ENCODE data around the gene ZNF597. TPM values are rescaled to one million over a fixed set of nuclear protein-coding genes. Genes with fewer than 3 reads are reported as not detected.
"Not testable (repeated sequence)": the region's sequence is repeated elsewhere in the genome, so short reads cannot be mapped to it uniquely, and the experiment has no call there.

ZNF597 gene
- total RNA-seq, 2 experiments from 2014 or later: 2.4 to 2.7 TPM

DNA sequence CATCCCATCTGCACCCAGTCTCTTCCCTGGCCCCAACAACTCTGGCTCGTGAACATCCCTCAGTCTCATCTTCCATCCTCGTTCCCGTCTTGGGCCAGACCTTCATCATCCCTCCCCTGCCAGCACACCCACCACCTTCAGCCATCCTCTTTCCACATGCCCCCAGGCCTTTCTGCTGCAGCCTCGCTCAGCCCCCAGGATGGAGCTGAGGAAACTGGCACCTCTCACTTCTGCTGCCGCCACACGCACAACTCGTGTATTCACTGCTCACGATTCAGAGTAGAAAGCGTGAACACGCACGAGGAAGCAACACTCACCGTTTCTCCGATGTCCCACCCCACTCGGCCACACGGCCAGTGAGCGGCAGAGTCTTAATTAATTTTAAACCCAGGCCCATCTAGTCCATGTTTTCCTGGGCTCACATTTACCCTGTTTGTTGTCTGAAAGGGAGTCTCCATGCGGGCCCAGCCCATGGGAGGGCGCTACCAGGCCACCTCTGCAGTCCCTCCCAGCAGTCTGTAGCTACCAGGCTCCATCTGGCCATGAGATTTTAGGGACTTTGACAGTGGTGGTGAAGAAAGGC lies 39.4 kb upstream of the ZNF597 start:
- Mint-ChIP-seq H3K4me3 (no peak overlapping the region), H3K4me1 (ENCODE audit: low read depth) (peaks cover 5% of the 10 kb centered on the region), H3K27ac (no peak overlapping the region), H3K27me3 (ENCODE audit: low read depth) (no peaks in the 10 kb centered on the region), H3K36me3 (ENCODE audit: low read depth) (peaks cover 38% of the 10 kb centered on the region), H3K9me3 (ENCODE audit: insufficient read depth) (no peaks in the 10 kb centered on the region)
- DNase-seq (no peak), ATAC-seq (no peak)
- CTCF ChIA-PET: no interaction called here
- POLR2A ChIA-PET: no interaction called here

DNA sequence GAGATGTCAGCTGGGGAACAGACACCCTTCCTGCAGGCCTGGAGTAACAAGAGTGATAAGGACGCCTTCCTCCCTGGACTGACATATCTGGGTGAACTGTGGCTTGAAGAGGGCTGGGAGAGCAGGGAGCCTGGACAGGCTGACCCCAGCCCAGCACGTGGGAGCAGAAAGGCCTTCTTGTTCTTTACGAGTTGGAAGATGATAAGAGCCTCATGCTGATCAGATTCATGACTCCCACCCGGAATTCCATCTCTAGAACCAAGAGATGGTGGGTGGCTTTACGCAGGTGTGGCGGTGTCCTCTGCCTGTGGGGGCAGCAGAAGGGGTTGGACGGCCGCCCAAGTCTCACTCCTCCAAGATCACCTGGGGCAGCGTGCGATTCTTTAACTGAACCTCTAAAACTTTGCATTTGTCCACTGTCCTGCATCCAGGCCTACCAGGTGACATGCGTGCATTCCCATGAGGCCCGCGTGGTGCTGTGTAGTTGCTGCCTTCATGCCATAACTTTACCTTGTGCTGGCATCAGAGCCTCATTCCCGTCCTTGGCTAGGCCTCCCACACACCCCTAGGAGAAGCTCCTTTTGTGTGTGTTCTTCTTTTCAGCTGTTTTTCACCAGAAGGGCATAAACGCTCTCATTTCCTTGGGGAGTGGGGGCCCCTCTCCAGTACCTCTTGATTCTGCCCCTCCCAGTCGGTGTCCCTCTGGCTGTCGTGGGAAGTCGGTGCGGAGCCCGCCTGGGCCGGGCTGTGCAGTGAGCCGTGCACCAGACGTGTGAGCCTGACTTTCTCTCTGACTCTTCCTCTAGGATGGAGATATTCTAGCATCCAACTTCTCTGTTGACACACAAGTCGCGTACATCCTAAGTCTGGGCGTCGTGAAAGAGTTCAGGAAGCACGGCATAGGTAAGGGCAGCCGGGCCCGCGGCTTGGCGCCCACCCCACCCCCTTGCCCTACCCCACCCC lies 38.7 kb upstream of the ZNF597 start:
- peaks cover 5% of the 10 kb centered on the region for H3K4me1 Mint-ChIP-seq (ENCODE audit: low read depth)
- ATAC-seq: no peak
- ChIA-PET CTCF (no interaction called here), POLR2A (no interaction called here)
- H3K9me3 Mint-ChIP-seq (ENCODE audit: insufficient read depth): no peaks in the 10 kb centered on the region
- H3K27ac Mint-ChIP-seq: no peak overlapping the region
- no peak for DNase-seq
- H3K27me3 Mint-ChIP-seq (ENCODE audit: low read depth): no peaks in the 10 kb centered on the region
- peaks cover 41% of the 10 kb centered on the region for H3K36me3 Mint-ChIP-seq (ENCODE audit: low read depth)
- H3K4me3 Mint-ChIP-seq: no peak overlapping the region

DNA sequence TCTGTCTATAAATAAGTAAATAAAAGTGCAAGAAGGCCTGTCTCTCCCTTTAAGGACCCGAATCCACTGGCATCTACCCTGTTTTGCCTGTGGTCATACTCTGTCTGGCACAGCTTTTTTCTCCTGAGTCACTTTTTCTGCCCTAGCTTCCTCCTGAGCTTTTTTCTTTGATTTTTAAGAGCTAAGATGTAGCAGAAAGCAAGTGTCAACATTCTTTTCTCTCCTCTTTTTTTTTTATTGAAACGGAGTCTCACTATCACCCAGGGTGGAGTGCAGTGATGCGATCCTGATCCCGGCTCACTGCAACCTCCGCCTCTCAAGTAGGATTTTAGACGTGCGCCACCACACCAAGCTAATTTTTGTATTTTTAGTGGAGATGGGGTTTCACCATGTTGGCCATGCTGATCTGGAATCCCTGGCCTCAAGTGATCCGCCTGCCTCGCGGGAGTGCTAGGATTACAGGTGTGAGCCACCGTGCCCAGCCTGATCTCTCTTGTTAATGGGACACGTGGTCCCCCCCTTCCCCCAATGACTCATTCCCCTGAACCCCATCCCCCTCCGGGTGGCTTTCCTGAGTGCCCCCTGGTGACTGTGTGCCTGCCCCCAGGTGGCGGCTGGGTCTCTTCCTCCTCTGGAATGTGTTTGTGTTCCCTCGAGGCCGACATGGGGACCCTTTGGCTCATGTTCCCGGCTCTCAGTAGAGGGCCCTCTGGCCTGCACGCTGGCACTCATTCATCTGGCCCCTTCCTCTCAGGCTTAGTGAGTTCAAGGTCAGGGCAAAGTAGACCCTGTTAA lies 37.8 kb upstream of the ZNF597 start:
- Mint-ChIP-seq H3K4me1 (ENCODE audit: low read depth) (peaks cover 5% of the 10 kb centered on the region), H3K9me3 (ENCODE audit: insufficient read depth) (no peaks in the 10 kb centered on the region), H3K4me3 (no peak overlapping the region), H3K36me3 (ENCODE audit: low read depth) (peaks cover 39% of the 10 kb centered on the region), H3K27ac (no peak overlapping the region), H3K27me3 (ENCODE audit: low read depth) (no peaks in the 10 kb centered on the region)
- CTCF ChIA-PET: no interaction called here
- ATAC-seq: no peak
- no peak for DNase-seq
- POLR2A ChIA-PET: interaction anchor here (0.6 kb wide), 1 partner anchor 176 kb away, joined by 3 read pairs; no protein-coding TSS in a partner anchor

DNA sequence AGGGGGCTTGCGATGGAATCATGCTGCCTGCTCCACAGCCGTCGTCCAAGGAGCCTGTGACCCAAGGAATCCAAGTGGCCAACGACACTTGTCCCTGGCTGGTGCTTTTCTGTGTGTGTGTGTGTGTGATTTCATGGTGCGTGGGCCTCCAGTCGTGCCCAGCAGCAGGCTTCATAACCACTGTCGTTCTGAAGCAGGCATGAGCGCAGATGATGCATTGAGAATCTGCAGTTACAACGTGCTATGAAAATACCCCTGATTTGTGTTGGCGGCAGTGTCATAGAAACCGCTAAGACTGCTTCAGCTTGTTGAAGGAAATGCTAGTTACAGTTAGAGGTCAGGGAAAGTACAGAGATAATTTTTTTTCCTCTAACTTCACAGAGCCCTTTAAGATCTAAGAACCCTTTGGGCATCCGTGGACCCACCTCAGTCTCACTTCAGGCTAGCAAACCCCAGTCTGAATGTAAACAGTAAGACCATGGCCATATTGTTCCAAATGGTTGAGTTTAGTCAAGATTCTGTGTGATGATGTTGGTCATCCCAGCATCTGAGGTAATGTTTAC lies 36.4 kb upstream of the ZNF597 start:
- Mint-ChIP-seq H3K4me1 (ENCODE audit: low read depth) (peaks cover 6% of the 10 kb centered on the region), H3K27ac (no peak overlapping the region), H3K4me3 (no peak overlapping the region), H3K36me3 (ENCODE audit: low read depth) (peaks cover 41% of the 10 kb centered on the region), H3K27me3 (ENCODE audit: low read depth) (no peaks in the 10 kb centered on the region), H3K9me3 (ENCODE audit: insufficient read depth) (no peaks in the 10 kb centered on the region)
- CTCF ChIA-PET: no interaction called here
- no peak for DNase-seq
- POLR2A ChIA-PET: no interaction called here
- ATAC-seq: no peak

DNA sequence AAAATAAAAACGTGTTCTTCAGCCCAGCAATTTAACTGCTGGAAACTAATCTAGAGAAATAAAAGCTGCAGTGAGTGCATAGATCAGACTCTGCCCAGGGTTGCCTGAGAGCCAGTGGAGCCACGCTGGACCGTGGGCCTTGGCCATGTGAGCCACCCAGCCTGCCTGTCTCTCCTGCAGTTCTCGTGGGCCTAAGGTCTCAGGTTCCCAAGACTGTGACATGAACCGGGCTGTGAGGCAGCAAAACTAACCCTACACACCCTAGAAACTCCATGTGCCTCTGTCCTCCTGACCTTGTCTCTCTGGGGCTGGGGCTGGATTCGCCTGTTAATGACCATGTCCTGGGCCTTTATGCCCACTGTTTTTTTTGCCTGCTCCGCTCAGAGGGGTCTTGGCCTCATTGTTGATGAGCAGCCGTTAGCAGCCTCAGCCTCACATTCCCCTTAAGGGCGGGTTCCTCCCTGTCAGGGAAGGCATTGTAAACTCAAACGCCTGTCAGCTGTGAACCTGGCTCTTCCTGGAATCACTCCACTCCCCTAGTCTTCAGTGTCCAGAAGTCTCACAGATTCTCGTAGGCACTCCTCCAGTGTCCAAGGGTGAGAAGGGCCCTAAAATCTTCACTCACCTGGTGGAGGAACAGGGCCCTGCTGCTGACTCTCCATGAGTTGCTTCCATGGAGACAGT lies 35.1 kb upstream of the ZNF597 start:
- no peak for ATAC-seq
- ChIA-PET POLR2A (interaction anchor here (0.5 kb wide), 1 partner anchor 196 kb away, joined by 3 read pairs; no protein-coding TSS in a partner anchor), CTCF (no interaction called here)
- Mint-ChIP-seq H3K9me3 (ENCODE audit: insufficient read depth) (no peaks in the 10 kb centered on the region), H3K4me1 (ENCODE audit: low read depth) (peaks cover 6% of the 10 kb centered on the region), H3K27me3 (ENCODE audit: low read depth) (no peaks in the 10 kb centered on the region), H3K4me3 (no peak overlapping the region), H3K36me3 (ENCODE audit: low read depth) (peaks cover 37% of the 10 kb centered on the region), H3K27ac (peak overlapping the region; percentile 15)
- DNase-seq: no peak

DNA sequence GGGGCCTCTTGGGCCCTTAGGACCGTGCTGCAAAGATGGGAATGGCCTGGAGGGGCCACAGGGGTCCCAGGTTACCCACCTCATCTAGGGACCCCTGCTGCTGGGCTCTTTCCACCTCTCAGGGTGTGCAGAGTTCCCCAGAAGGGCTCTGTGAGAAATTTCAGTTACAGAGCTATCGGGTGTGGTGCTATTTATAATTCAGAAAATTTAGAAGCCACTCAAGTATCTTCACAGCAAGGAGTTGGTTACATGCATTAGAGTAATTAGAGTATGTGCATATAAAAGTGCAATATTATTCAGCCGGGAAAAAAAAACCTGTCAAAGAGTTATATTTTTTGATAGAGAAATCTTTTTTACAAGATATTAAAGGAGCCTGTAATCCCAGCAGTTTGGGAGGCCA lies 33.1 kb upstream of the ZNF597 start:
- POLR2A ChIA-PET: no interaction called here
- no peaks in the 10 kb centered on the region for H3K9me3 Mint-ChIP-seq (ENCODE audit: insufficient read depth)
- H3K27ac Mint-ChIP-seq: no peak overlapping the region

DNA sequence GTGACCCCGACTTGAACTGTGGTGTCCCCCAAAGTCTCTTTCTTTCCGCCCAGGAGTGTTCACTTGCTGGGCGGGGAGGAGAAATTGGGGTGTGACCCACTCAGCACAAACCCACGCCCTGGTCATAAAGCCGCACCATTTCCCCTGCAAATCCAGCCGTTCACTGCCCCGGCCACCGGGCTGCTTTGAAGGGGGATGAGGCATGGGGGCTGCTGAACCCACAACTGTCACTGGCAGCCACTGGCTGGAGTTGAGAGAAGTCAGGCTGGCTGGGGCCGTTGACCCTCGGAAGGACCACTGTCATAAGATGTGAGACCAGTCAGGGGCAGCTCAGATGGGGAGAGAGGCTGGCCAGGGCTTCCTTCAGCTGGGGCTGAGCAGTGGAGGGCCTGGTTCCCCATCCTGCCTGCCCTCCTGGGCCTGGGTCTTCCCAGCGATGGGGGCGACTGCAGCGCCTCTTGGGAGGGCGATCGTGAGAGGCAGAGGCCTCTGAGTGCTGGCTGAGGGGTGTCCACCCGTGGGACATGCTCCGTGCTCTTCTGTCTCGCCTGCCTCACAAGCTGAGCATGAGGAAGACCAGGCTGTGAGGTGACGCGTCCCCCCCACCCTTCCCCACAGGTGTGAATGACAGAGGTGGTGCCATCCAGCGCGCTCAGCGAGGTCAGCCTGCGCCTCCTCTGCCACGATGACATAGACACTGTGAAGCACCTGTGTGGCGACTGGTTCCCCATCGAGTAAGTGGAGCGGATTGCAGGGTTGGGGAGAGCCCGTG lies 32.5 kb upstream of the ZNF597 start:
- Mint-ChIP-seq H3K4me1 (ENCODE audit: low read depth) (peaks cover 20% of the 10 kb centered on the region), H3K36me3 (ENCODE audit: low read depth) (peaks cover 34% of the 10 kb centered on the region), H3K4me3 (no peak overlapping the region), H3K27me3 (ENCODE audit: low read depth) (no peaks in the 10 kb centered on the region), H3K9me3 (ENCODE audit: insufficient read depth) (no peaks in the 10 kb centered on the region), H3K27ac (no peak overlapping the region)
- DNase-seq: no peak
- POLR2A ChIA-PET: no interaction called here
- CTCF ChIA-PET: no interaction called here
- no peak for ATAC-seq

More for the DNA sequence above, 33.1 kb upstream of the ZNF597 start:
- Mint-ChIP-seq H3K36me3 (ENCODE audit: low read depth) (peaks cover 35% of the 10 kb centered on the region), H3K4me3 (no peak overlapping the region), H3K27me3 (ENCODE audit: low read depth) (no peaks in the 10 kb centered on the region), H3K4me1 (ENCODE audit: low read depth) (peaks cover 17% of the 10 kb centered on the region)
- ATAC-seq (no peak), DNase-seq (no peak)
- CTCF ChIA-PET: no interaction called here

DNA sequence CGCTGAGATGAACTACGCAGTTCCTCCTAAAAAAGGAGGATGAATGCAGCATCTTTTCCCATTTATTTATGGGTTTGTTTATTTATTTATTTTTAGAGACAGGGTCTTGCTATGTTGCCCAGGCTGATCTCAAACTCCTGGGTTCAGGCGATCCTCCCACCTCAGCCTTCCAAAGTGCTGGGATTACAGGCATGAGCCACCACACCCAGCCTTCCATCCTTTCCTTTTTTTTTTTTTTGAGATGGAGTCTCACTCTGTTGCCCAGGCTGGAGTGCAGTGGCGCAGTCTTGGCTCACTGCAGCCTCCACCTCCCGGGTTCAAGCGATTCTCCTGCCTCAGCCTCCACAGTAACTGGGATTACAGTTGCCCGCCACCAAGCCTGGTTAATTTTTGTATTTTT lies 31.6 kb upstream of the ZNF597 start:
- H3K27me3 Mint-ChIP-seq (ENCODE audit: low read depth); CTCF ChIA-PET; H3K9me3 Mint-ChIP-seq (ENCODE audit: insufficient read depth); POLR2A ChIA-PET; H3K27ac Mint-ChIP-seq; DNase-seq; ATAC-seq; H3K4me3 Mint-ChIP-seq: not testable (repeated sequence)
- peaks cover 34% of the 10 kb centered on the region for H3K36me3 Mint-ChIP-seq (ENCODE audit: low read depth)
- H3K4me1 Mint-ChIP-seq (ENCODE audit: low read depth): peaks cover 23% of the 10 kb centered on the region

DNA sequence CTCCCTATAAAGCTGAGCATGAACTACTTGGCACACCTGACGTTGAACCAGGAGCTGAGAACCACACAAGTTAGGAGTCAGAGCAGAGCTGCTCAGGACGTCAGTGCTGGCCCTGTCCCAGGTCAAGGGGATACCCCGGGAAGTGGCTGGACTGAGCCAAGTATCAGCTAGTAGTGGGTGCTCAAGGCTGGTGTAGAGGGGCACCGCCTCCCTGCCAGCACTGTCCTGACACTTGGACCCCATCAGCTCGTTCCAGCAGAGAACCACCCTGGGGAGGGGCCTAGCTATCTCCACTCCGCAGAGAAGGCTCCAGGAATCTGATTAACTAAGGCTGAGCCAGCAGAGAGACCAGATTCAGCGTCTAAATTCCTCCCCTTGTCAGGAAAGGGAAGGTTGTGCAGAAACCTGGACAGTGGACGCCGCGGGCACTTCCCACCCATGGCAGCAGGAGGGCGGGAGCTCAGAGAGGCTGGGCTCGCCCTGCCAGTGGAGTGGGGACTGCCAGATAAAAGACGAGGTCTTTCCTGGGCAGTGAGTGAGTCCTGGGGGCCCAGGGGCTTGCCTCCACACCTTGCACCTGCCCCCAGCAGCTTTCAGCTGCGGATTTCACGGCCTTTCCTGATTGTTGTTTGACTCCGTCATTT lies 31.0 kb upstream of the ZNF597 start:
- Mint-ChIP-seq H3K27ac (no peak overlapping the region), H3K36me3 (ENCODE audit: low read depth) (peaks cover 29% of the 10 kb centered on the region), H3K9me3 (ENCODE audit: insufficient read depth) (no peaks in the 10 kb centered on the region), H3K27me3 (ENCODE audit: low read depth) (no peaks in the 10 kb centered on the region), H3K4me1 (ENCODE audit: low read depth) (peaks cover 20% of the 10 kb centered on the region), H3K4me3 (no peak overlapping the region)
- CTCF ChIA-PET: no interaction called here
- POLR2A ChIA-PET: no interaction called here
- ATAC-seq (no peak), DNase-seq (no peak)

DNA sequence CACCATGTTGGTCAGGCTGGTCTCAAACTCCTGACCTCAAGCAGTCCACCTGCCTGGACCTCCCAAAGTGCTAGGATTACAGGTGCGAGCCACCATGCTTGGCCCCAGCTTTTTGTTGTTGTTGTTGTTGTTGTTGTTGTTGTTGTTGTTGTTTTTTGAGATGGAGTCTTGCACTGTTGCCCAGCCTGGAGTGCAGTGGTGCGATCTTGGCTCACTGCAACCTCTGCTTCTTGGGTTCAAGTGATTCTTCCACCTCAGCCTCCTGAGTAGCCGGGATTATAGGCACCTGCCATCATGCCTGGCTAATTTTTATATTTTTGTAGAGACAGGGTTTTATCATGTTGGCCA lies 30.3 kb upstream of the ZNF597 start:
- H3K36me3 Mint-ChIP-seq (ENCODE audit: low read depth): peaks cover 27% of the 10 kb centered on the region
- ChIA-PET POLR2A (interaction anchor here (1.0 kb wide), 1 partner anchor 209 kb away, joined by 3 read pairs; no protein-coding TSS in a partner anchor), CTCF (interaction anchor here (1.8 kb wide), 1 partner anchor 12 kb away, joined by 4 read pairs; no protein-coding TSS in a partner anchor)
- peaks cover 17% of the 10 kb centered on the region for H3K4me1 Mint-ChIP-seq (ENCODE audit: low read depth)
- H3K27me3 Mint-ChIP-seq (ENCODE audit: low read depth); H3K9me3 Mint-ChIP-seq (ENCODE audit: insufficient read depth); ATAC-seq; H3K27ac Mint-ChIP-seq; DNase-seq; H3K4me3 Mint-ChIP-seq: not testable (repeated sequence)

All from activated CD8-positive, alpha-beta T cell treated with anti-CD3 and anti-CD28 coated beads, Interleukin-2, amount 10 ng/mL, durations not matched to agents 7 days and 5 days (primary cell).